Measurements from ENCODE around the gene ELK1.

Gene ELK1

GRCh38 chrX:47629419-47630200 is 20.8 kb downstream of the ELK1 start, which contains the start of gene CFP:
Gene CFP, minus strand, starts transcription at chrX:47629930. Its CDS starts 86 bp downstream, at chrX:47629844.
- DNase-seq (ENCODE audit: low spot score) = no peak

GRCh38 chrX:47628982-47629381 is 21.4 kb downstream of the ELK1 start:
- Histone ChIP-seq H3K4me3 (ENCODE audit: severe bottlenecking) (no peak overlapping the region), H3K27ac (ENCODE audit: poor library complexity, severe bottlenecking) (no peak overlapping the region), H3K4me1 (ENCODE audit: insufficient read depth, poor library complexity, severe bottlenecking) (no peaks in the 10 kb centered on the region), H3K36me3 (ENCODE audit: low read depth) (no peaks in the 10 kb centered on the region), H3K9me3 (ENCODE audit: severe bottlenecking) (no peaks in the 10 kb centered on the region), H3K27me3 (ENCODE audit: insufficient read depth, poor library complexity, severe bottlenecking) (no peaks in the 10 kb centered on the region)
- DNase-seq (ENCODE audit: low spot score) (no peak), ATAC-seq (ENCODE audit: low read depth) (no peak)
- TF ChIP-seq CTCF (IDR thresholded peaks at IDR 0.05; ENCODE audit: poor library complexity, severe bottlenecking) = no peak

More at GRCh38 chrX:47629419-47630200, 20.8 kb downstream of the ELK1 start, which contains the start of gene CFP:
- no peak for ATAC-seq (ENCODE audit: low read depth)
- H3K4me1 ChIP-seq (ENCODE audit: insufficient read depth, poor library complexity, severe bottlenecking) = no peaks in the 10 kb centered on the region
- H3K27ac ChIP-seq (ENCODE audit: poor library complexity, severe bottlenecking) = no peak within 1 kb of the TSS
- TF ChIP-seq CTCF (IDR thresholded peaks at IDR 0.05; ENCODE audit: poor library complexity, severe bottlenecking) = no peak
- no peak within 1 kb of the TSS for H3K4me3 ChIP-seq (ENCODE audit: severe bottlenecking)
- H3K27me3 ChIP-seq (ENCODE audit: insufficient read depth, poor library complexity, severe bottlenecking) = no peaks in the 10 kb centered on the region
- H3K36me3 ChIP-seq (ENCODE audit: low read depth) = no peaks in the 10 kb centered on the region
- H3K9me3 ChIP-seq (ENCODE audit: severe bottlenecking) = no peaks in the 10 kb centered on the region

GRCh38 chrX:47625365-47625764 is 25.0 kb downstream of the ELK1 start:
- ATAC-seq (ENCODE audit: low read depth) (no peak), DNase-seq (ENCODE audit: low spot score) (no peak)
- no peaks in the 10 kb centered on the region for H3K4me1 ChIP-seq (ENCODE audit: insufficient read depth, poor library complexity, severe bottlenecking)
- H3K9me3 ChIP-seq (ENCODE audit: severe bottlenecking) = no peaks in the 10 kb centered on the region
- no peak for TF ChIP-seq CTCF (IDR thresholded peaks at IDR 0.05; ENCODE audit: poor library complexity, severe bottlenecking)
- no peaks in the 10 kb centered on the region for H3K27me3 ChIP-seq (ENCODE audit: insufficient read depth, poor library complexity, severe bottlenecking)
- H3K36me3 ChIP-seq (ENCODE audit: low read depth) = no peaks in the 10 kb centered on the region
- no peak overlapping the region for H3K4me3 ChIP-seq (ENCODE audit: severe bottlenecking)
- H3K27ac ChIP-seq (ENCODE audit: poor library complexity, severe bottlenecking) = no peak overlapping the region

GRCh38 chrX:47623540-47624027 is 26.8 kb downstream of the ELK1 start:
- no peaks in the 10 kb centered on the region for H3K9me3 ChIP-seq (ENCODE audit: severe bottlenecking)
- H3K27ac ChIP-seq (ENCODE audit: poor library complexity, severe bottlenecking) = no peak overlapping the region
- peak; percentile 57 for DNase-seq (ENCODE audit: low spot score)

More at GRCh38 chrX:47623540-47624027, 26.8 kb downstream of the ELK1 start:
- Histone ChIP-seq H3K4me3 (ENCODE audit: severe bottlenecking) (peak overlapping the region; percentile 14), H3K4me1 (ENCODE audit: insufficient read depth, poor library complexity, severe bottlenecking) (no peaks in the 10 kb centered on the region), H3K27me3 (ENCODE audit: insufficient read depth, poor library complexity, severe bottlenecking) (no peaks in the 10 kb centered on the region), H3K36me3 (ENCODE audit: low read depth) (no peaks in the 10 kb centered on the region)
- peak; percentile 82 for ATAC-seq (ENCODE audit: low read depth)
- no peak for TF ChIP-seq CTCF (IDR thresholded peaks at IDR 0.05; ENCODE audit: poor library complexity, severe bottlenecking)

Measured in RWPE2 (cell line).